ENCODE measurements around the gene RAPH1. TPM values are rescaled to one million over a fixed set of nuclear protein-coding genes. Genes with fewer than 3 reads are reported as not detected.

Gene RAPH1
- total RNA-seq, 3 donors from 2014 or later (not counting 1 experiment from before 2014, with no cell fraction given): 0.34 to 3.6 (median 1.5) TPM

- Mint-ChIP-seq H3K9me3 (no peaks in the 10 kb centered on the region), H3K4me1 (no peaks in the 10 kb centered on the region), H3K27ac (no peak overlapping the region), H3K36me3 (no peaks in the 10 kb centered on the region), H3K4me3 (no peak overlapping the region), H3K27me3 (ENCODE audit: low read depth in 2 of 2) (no peaks in the 10 kb centered on the region)
- Histone ChIP-seq H3K9me3 (ENCODE audit: control insufficient read depth, insufficient read depth, low read length) (no peaks in the 10 kb centered on the region), H3K36me3 (ENCODE audit: control insufficient read depth, insufficient read depth, low read length) (no peaks in the 10 kb centered on the region), H3K4me3 (ENCODE audit: low read length) (no peak overlapping the region), H3K27ac (ENCODE audit: low read length) (no peak overlapping the region), H3K27me3 (ENCODE audit: control insufficient read depth, insufficient read depth, low read length) (no peaks in the 10 kb centered on the region), H3K4me1 (ENCODE audit: control insufficient read depth, insufficient read depth, low read length) (no peaks in the 10 kb centered on the region)
- WGBS (ENCODE audit: insufficient coverage): 94% methylated on average over 2 of the region's 2 CpGs
- no peak for TF ChIP-seq CTCF (IDR thresholded peaks at IDR 0.05)
- DNase-seq (no peak), ATAC-seq (no peak)
- intact Hi-C loops (cut with micrococcal nuclease): no loop called here
Observed at GRCh38 chr2:203500297-203500696, 34.8 kb downstream of the RAPH1 start.

- no peaks in the 10 kb centered on the region for H3K36me3 ChIP-seq (ENCODE audit: control insufficient read depth, insufficient read depth, low read length)
- WGBS (ENCODE audit: insufficient coverage): 73% methylated on average over 4 of the region's 4 CpGs
- DNase-seq (no peak), ATAC-seq (no peak)
- no peaks in the 10 kb centered on the region for H3K9me3 Mint-ChIP-seq
- H3K4me1 Mint-ChIP-seq: peaks cover 2% of the 10 kb centered on the region in 2 donors
- H3K27ac ChIP-seq (ENCODE audit: low read length): no peak overlapping the region
- no peak overlapping the region for H3K4me3 ChIP-seq (ENCODE audit: low read length)
- H3K27me3 Mint-ChIP-seq (ENCODE audit: low read depth in 2 of 2): peaks cover 0 to 3% of the 10 kb centered on the region in 2 donors
- H3K4me3 Mint-ChIP-seq: no peak overlapping the region
- no peaks in the 10 kb centered on the region for H3K36me3 Mint-ChIP-seq
- TF ChIP-seq CTCF (IDR thresholded peaks at IDR 0.05): no peak
- no peak overlapping the region for H3K27ac Mint-ChIP-seq
- H3K9me3 ChIP-seq (ENCODE audit: control insufficient read depth, insufficient read depth, low read length): no peaks in the 10 kb centered on the region
- no peaks in the 10 kb centered on the region for H3K27me3 ChIP-seq (ENCODE audit: control insufficient read depth, insufficient read depth, low read length)
- no peaks in the 10 kb centered on the region for H3K4me1 ChIP-seq (ENCODE audit: control insufficient read depth, insufficient read depth, low read length)
- intact Hi-C loops (cut with micrococcal nuclease): no loop called here
Observed at GRCh38 chr2:203498161-203498560, 36.9 kb downstream of the RAPH1 start.

- Mint-ChIP-seq H3K27ac (no peak overlapping the region), H3K4me1 (peaks cover 4 to 7% of the 10 kb centered on the region in 2 donors)
Observed at GRCh38 chr2:203492965-203493364, 42.1 kb downstream of the RAPH1 start.

More at GRCh38 chr2:203492965-203493364, 42.1 kb downstream of the RAPH1 start:
- H3K27me3 Mint-ChIP-seq (ENCODE audit: low read depth in 2 of 2): peaks cover 0 to 3% of the 10 kb centered on the region in 2 donors
- H3K9me3 Mint-ChIP-seq: no peaks in the 10 kb centered on the region
- Histone ChIP-seq H3K9me3 (ENCODE audit: control insufficient read depth, insufficient read depth, low read length) (no peaks in the 10 kb centered on the region), H3K36me3 (ENCODE audit: control insufficient read depth, insufficient read depth, low read length) (no peaks in the 10 kb centered on the region), H3K4me1 (ENCODE audit: control insufficient read depth, insufficient read depth, low read length) (no peaks in the 10 kb centered on the region), H3K27me3 (ENCODE audit: control insufficient read depth, insufficient read depth, low read length) (no peaks in the 10 kb centered on the region), H3K4me3 (ENCODE audit: low read length) (no peak overlapping the region), H3K27ac (ENCODE audit: low read length) (no peak overlapping the region)
- 33% methylated on average over 1 of the region's 2 CpGs for WGBS (ENCODE audit: insufficient coverage)
- H3K36me3 Mint-ChIP-seq: no peaks in the 10 kb centered on the region
- ATAC-seq (peak; percentile 35 to 88 (median 71)), DNase-seq (peak in 1 of 2 donors; percentile 24)
- TF ChIP-seq CTCF (IDR thresholded peaks at IDR 0.05): no peak
- no peak overlapping the region for H3K4me3 Mint-ChIP-seq
- intact Hi-C loops (cut with micrococcal nuclease): no loop called here

Data from natural killer cell (primary cell).